A549 (cell line): Measurements from ENCODE around the gene RALGPS2. TPM values are rescaled to one million over a fixed set of nuclear protein-coding genes. Genes with fewer than 3 reads are reported as not detected.

ENCODE experiments used
- ATAC-seq, 2 experiments: fragments of 200-7000 bp in 1 of 2; fragments of >200 bp in 1 of 2; cut with Nextera tagmentation in 1 of 2; cut with Tn5 transposase in 1 of 2; 3 replicates each; pipeline versions ENCODE4 v1.8.0 to v1.9.1; 2018 to 2020; ENCODE audit warnings: mild to moderate bottlenecking in 1 of 2, moderate library complexity in 1 of 2
- CTCF ChIA-PET: fragments of 300-600 bp; sonication (Branson Sonifier 250); formaldehyde crosslinking; extraction: SDS; loops from one replicate; lab custom pipeline; 2021; ENCODE audit warnings: antibody characterized with exemption, inconsistent platforms; lab: Yijun Ruan, JAX
- POLR2A ChIA-PET: fragments of 350-600 bp; formaldehyde crosslinking; extraction: SDS; loops from one replicate; lab custom pipeline; 2021; ENCODE audit warnings: antibody characterized with exemption, inconsistent platforms; lab: Yijun Ruan, JAX
- DNase-seq, 2 experiments: peaks; one replicate each; pipeline versions ENCODE4 v3.0.0 to v3.0.0-alpha.2; 2011 to 2016; ENCODE audit warnings: low read depth in 1 of 2, low spot score in 1 of 2
- FAIRE-seq: peaks from 2 replicates; lab custom pipeline; 2011; peaks lifted over from hg19 to GRCh38; lab: Jason Lieb, UNC
- H3K27ac ChIP-seq, 2 experiments: fragments of >200 bp; sonication (Bioruptor Twin); formaldehyde crosslinking; 3 replicates each; pipeline ENCODE4 v1.5.1; 2016 to 2017
- H3K4me1 ChIP-seq: fragments of >200 bp; sonication (Bioruptor Twin); formaldehyde crosslinking; 3 replicates; pipeline ENCODE4 v1.6.1; 2016
- H3K4me2 ChIP-seq: fragments of >200 bp; sonication (Bioruptor Twin); formaldehyde crosslinking; 3 replicates; pipeline ENCODE4 v1.6.1; 2016
- H3K4me3 ChIP-seq: fragments of >200 bp; sonication (Bioruptor Twin); formaldehyde crosslinking; 3 replicates; pipeline ENCODE4 v1.5.1; 2016
- H3K9me3 ChIP-seq: fragments of >200 bp; sonication (Bioruptor Twin); formaldehyde crosslinking; 3 replicates; pipeline ENCODE4 v1.6.1; 2016
- CBX2 ChIP-seq: fragments of 200-600 bp; sonication (generic); IDR thresholded peaks from 2 replicates; pipeline ENCODE4 v1.6.1; 2016; ENCODE audit warnings: low read depth, mild to moderate bottlenecking, borderline replicate concordance
- FOSB ChIP-seq: fragments of 250-450 bp; sonication (Bioruptor Pico); IDR thresholded peaks from 2 replicates; pipeline ENCODE4 v1.5.0; 2020; ENCODE audit warnings: mild to moderate bottlenecking, moderate library complexity
- GATA3 ChIP-seq: IDR thresholded peaks from 2 replicates; pipeline ENCODE4 v1.6.1; 2012; ENCODE audit warnings: borderline replicate concordance
- HMGXB4 ChIP-seq: fragments of 250-450 bp; sonication (Bioruptor Pico); IDR thresholded peaks from 2 replicates; pipeline ENCODE4 v1.5.0; 2021; ENCODE audit warnings: mild to moderate bottlenecking, moderate library complexity, borderline replicate concordance
- KDM5A ChIP-seq: fragments of 200-600 bp; sonication (generic); IDR thresholded peaks from 2 replicates; pipeline ENCODE4 v1.6.1; 2016; ENCODE audit warnings: antibody characterized with exemption, mild to moderate bottlenecking
- MAFK ChIP-seq: fragments of 450-650 bp; IDR thresholded peaks from 2 replicates; pipeline ENCODE4 v1.6.1; 2014; ENCODE audit not compliant: partially characterized antibody
- MAX ChIP-seq: IDR thresholded peaks from 2 replicates; pipeline ENCODE4 v1.6.1; 2012
- NFE2L2 ChIP-seq: fragments of 150-350 bp; conservative IDR thresholded peaks from 2 replicates; pipeline ENCODE4 v1.6.1; 2014; ENCODE audit warnings: low read length
- NPAS2 ChIP-seq: fragments of 250-450 bp; sonication (Bioruptor Pico); IDR thresholded peaks from 2 replicates; pipeline ENCODE4 v1.8.0; 2022; ENCODE audit warnings: mild to moderate bottlenecking, moderate library complexity, borderline replicate concordance
- NR3C1 ChIP-seq: fragments of >200 bp; sonication (Bioruptor Twin); formaldehyde crosslinking; IDR thresholded peaks from 3 replicates; pipeline ENCODE4 v1.6.1; 2017
- PBX3 ChIP-seq: IDR thresholded peaks from 2 replicates; pipeline ENCODE4 v1.6.1; 2012
- RAD21 ChIP-seq, 2 experiments: fragments of >200 bp in 1 of 2; sonication (Bioruptor Twin) in 1 of 2; formaldehyde crosslinking in 1 of 2; IDR thresholded peaks in 1 of 2; conservative IDR thresholded peaks in 1 of 2; 2 replicates in 1 of 2; 3 replicates in 1 of 2; pipeline ENCODE4 v1.6.1; 2012 to 2018; ENCODE audit warnings: inconsistent platforms in 1 of 2
- RFX5 ChIP-seq: fragments of 450-650 bp; IDR thresholded peaks from 2 replicates; pipeline ENCODE4 v1.7.1; 2014; ENCODE audit warnings: antibody characterized with exemption, mild to moderate bottlenecking, moderate library complexity
- RNF2 ChIP-seq: fragments of 200-600 bp; sonication (generic); IDR thresholded peaks from 2 replicates; pipeline ENCODE4 v1.6.1; 2016; ENCODE audit warnings: low read depth, mild to moderate bottlenecking, antibody characterized with exemption, moderate library complexity, borderline replicate concordance
- SREBF2 ChIP-seq: fragments of 450-650 bp; IDR thresholded peaks from 2 replicates; pipeline ENCODE4 v1.6.1; 2014; ENCODE audit warnings: mild to moderate bottlenecking, moderate library complexity
- USF2 ChIP-seq: fragments of 450-650 bp; IDR thresholded peaks from 2 replicates; pipeline ENCODE4 v1.6.1; 2014; ENCODE audit warnings: antibody characterized with exemption
- ZFP36 ChIP-seq: fragments of 450-650 bp; IDR thresholded peaks from 2 replicates; pipeline ENCODE4 v1.6.1; 2014; ENCODE audit warnings: borderline replicate concordance; ENCODE audit not compliant: partially characterized antibody
- ZNF302 ChIP-seq: fragments of 250-450 bp; sonication (Bioruptor Pico); IDR thresholded peaks from 2 replicates; pipeline ENCODE4 v1.9.0; 2021; ENCODE audit warnings: inconsistent platforms, mild to moderate bottlenecking, moderate library complexity
- WGBS: methylation state at CpG from one replicate; pipeline ENCODE4 v1.1.6; 2017; ENCODE audit errors: missing lambda C conversion rate; 5-methylcytosine and 5-hydroxymethylcytosine counted together
- polyA plus RNA-seq, 4 experiments: library from polyadenylated mRNA; depleted of rRNA in 3 of 4; stranded (reverse); fragments of >200 nt; fragmentation: RNase III in 1 of 4; extraction: RNeasy Plus Mini Kit Qiagen cat#74134 plus additional on column Dnase treatment in 1 of 4; gene quantifications; 2 replicates in 3 of 4; 3 replicates in 1 of 4; pipeline ENCODE4 v1.2.3, GENCODE V29; 2011 to 2017
- TF ChIP-seq, protein P1 (sequence below): fragments of >200 bp; sonication (Bioruptor Twin); formaldehyde crosslinking; IDR thresholded peaks from 3 replicates; pipeline ENCODE4 v1.5.1; 2016
- TF ChIP-seq, protein P2 (sequence below): IDR thresholded peaks from 2 replicates; pipeline ENCODE4 v1.6.1; 2012; ENCODE audit warnings: low read depth, borderline replicate concordance
- TF ChIP-seq, protein P3 (sequence below): fragments of >200 bp; sonication (Bioruptor Twin); formaldehyde crosslinking; IDR thresholded peaks from 3 replicates; pipeline ENCODE4 v1.6.1; 2016

Gene RALGPS2
- polyA plus RNA-seq, 2 of the 4 experiments (the other 2 are of a cell fraction): 11.8 to 18.6 TPM

DNA sequence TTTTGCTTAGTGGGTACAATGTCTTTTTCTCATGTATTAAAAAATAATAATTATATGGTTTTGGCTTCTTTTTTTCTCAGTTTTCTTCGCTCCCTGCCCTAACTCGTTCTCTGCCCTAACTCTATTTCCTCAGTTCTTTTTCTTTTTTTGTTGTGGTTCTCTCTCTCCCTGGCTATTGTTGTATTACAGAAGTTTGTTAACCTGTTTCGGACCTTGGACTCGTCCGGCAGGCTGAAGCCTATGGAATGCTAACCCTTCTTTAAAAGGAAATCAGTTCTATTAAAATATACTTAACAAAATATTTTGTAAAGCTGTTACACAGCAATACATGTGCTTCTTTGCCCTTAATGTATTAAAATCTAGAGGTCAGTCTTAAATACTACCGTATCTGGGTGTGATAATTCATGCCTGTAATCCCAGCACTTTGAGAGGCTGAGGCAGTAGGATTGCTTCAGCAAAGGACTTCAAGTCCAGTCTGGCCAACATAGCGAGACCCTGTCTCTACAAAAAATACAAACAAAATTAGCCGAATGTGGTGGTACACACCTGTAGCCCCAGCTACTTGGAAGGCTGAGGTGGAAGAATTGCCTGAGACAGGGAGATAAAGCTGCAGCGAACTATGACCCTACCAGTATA, 81.7 kb downstream of the RALGPS2 start:
- no peak for FAIRE-seq

GRCh38 chr1:178808529-178808928, 83.5 kb downstream of the RALGPS2 start:
- Histone ChIP-seq H3K27ac (no peak overlapping the region), H3K4me3 (no peak overlapping the region), H3K4me2 (no peak overlapping the region), H3K9me3 (no peaks in the 10 kb centered on the region), H3K4me1 (no peaks in the 10 kb centered on the region)
- no peak for TF ChIP-seq CBX2
- no peak for TF ChIP-seq ZNF302 (CRISPR knock-in tag)
- TF ChIP-seq, protein P1, sequence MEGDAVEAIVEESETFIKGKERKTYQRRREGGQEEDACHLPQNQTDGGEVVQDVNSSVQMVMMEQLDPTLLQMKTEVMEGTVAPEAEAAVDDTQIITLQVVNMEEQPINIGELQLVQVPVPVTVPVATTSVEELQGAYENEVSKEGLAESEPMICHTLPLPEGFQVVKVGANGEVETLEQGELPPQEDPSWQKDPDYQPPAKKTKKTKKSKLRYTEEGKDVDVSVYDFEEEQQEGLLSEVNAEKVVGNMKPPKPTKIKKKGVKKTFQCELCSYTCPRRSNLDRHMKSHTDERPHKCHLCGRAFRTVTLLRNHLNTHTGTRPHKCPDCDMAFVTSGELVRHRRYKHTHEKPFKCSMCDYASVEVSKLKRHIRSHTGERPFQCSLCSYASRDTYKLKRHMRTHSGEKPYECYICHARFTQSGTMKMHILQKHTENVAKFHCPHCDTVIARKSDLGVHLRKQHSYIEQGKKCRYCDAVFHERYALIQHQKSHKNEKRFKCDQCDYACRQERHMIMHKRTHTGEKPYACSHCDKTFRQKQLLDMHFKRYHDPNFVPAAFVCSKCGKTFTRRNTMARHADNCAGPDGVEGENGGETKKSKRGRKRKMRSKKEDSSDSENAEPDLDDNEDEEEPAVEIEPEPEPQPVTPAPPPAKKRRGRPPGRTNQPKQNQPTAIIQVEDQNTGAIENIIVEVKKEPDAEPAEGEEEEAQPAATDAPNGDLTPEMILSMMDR: no peak
- TF ChIP-seq, protein P2, sequence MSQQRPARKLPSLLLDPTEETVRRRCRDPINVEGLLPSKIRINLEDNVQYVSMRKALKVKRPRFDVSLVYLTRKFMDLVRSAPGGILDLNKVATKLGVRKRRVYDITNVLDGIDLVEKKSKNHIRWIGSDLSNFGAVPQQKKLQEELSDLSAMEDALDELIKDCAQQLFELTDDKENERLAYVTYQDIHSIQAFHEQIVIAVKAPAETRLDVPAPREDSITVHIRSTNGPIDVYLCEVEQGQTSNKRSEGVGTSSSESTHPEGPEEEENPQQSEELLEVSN: no peak
- TF ChIP-seq ZFP36: no peak
- TF ChIP-seq NR3C1: no peak
- TF ChIP-seq HMGXB4 (CRISPR knock-in tag): no peak
- TF ChIP-seq MAFK: no peak
- TF ChIP-seq KDM5A: no peak
- no peak for TF ChIP-seq RAD21 (conservative IDR thresholded peaks at IDR 0.05 in 1 of 2, IDR thresholded peaks at IDR 0.05 in 1 of 2)
- no peak for TF ChIP-seq GATA3
- no peak for TF ChIP-seq NFE2L2
- FAIRE-seq (no peak), ATAC-seq (no peak), DNase-seq (no peak)
- ChIA-PET CTCF (no interaction called here), POLR2A (no interaction called here)
- WGBS: 77% methylated on average over 3 of the region's 3 CpGs

More for the DNA sequence above, 81.7 kb downstream of the RALGPS2 start:
- H3K4me3 ChIP-seq: no peak overlapping the region
- H3K9me3 ChIP-seq: no peaks in the 10 kb centered on the region
- WGBS: 91% methylated on average over 9 of the region's 9 CpGs
- DNase-seq (no peak), ATAC-seq (no peak)
- H3K4me1 ChIP-seq: no peaks in the 10 kb centered on the region
- H3K27ac ChIP-seq: no peak overlapping the region
- TF ChIP-seq PBX3 (no peak), RFX5 (no peak), KDM5A (no peak), FOSB (CRISPR knock-in tag) (no peak), USF2 (no peak), RNF2 (no peak), MAX (no peak), ZNF302 (CRISPR knock-in tag) (no peak), NPAS2 (CRISPR knock-in tag) (no peak), SREBF2 (no peak)
- TF ChIP-seq, protein P3, sequence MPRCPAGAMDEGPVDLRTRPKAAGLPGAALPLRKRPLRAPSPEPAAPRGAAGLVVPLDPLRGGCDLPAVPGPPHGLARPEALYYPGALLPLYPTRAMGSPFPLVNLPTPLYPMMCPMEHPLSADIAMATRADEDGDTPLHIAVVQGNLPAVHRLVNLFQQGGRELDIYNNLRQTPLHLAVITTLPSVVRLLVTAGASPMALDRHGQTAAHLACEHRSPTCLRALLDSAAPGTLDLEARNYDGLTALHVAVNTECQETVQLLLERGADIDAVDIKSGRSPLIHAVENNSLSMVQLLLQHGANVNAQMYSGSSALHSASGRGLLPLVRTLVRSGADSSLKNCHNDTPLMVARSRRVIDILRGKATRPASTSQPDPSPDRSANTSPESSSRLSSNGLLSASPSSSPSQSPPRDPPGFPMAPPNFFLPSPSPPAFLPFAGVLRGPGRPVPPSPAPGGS: no peak
- TF ChIP-seq, protein P1: no peak
- TF ChIP-seq, all 56 proteins: peak for 0
- no peak overlapping the region for H3K4me2 ChIP-seq
- POLR2A ChIA-PET: no interaction called here
- CTCF ChIA-PET: interaction anchor here (1.2 kb wide), 2 partner anchors 196 to 264 kb away, joined by 3 to 4 read pairs; no protein-coding TSS in a partner anchor
